Left renal cortex interstitium (tissue), 4 donors: ENCODE data around the gene ADAMTS1. TPM values are rescaled to one million over a fixed set of nuclear protein-coding genes. Genes with fewer than 3 reads are reported as not detected.

Experiments
- DNase-seq, 4 donors: peaks; one replicate each; pipeline ENCODE4 v3.0.0-alpha.2; 2013; ENCODE audit warnings: low read depth in 4 of 4, low spot score in 2 of 4, missing footprints in 1 of 4
- polyA plus RNA-seq, 4 donors: library from polyadenylated mRNA; unstranded; fragments of 120-200 nt; gene quantifications; one replicate each; pipeline ENCODE4 v1.2.1, GENCODE V29; 2013; ENCODE audit not compliant: insufficient read length in 4 of 4

The ADAMTS1 gene
- polyA plus RNA-seq, 4 donors = 76.9 to 111 (median 103) TPM

- no peak for DNase-seq
These were observed 26.3 kb downstream of the ADAMTS1 start for GRCh38 chr21:26818906-26819305.

- no peak for DNase-seq
These were observed 30.0 kb downstream of the ADAMTS1 start for GRCh38 chr21:26815197-26815596.

DNA sequence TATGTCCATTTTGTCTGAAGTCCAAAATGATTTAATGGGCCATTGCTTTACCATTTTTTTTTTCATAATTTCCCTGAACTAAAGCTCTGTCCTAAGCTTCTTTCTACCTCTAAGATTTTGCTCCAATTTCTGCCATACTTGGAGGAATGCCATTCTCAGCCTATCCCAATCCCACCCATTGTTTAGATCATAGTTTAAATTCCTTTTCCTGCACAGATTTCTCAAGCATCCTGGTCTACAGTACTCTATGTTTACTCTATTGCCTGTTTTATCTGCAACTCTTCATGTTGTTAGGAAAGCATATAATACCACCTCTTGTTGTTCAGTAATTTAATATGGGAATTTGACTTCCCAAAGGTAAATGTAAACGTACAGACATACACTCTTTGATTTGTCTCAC lies 30.8 kb downstream of the ADAMTS1 start:
- no peak for DNase-seq

- DNase-seq = no peak
These were observed 31.7 kb downstream of the ADAMTS1 start for GRCh38 chr21:26813426-26813998.

DNA sequence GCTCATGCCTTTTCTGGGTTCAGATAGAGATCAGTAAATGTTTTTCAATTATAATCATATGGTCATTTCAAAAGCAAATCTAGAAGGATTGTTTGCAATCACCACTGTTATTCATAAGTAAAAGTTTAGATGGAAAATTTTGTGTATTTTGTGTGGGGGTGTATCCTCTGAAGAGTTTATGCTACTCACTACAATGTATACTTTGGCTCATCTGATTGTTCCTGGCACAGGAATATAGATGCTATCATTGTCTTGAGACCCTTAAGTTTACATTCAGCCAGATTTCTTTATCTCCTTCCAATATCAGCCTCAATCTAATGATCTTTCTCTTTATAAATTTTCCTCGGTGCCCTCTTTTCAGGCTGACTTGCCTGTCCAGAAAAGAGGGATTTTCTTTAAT lies 33.0 kb downstream of the ADAMTS1 start:
- no peak for DNase-seq

- no peak for DNase-seq
These were observed 33.7 kb downstream of the ADAMTS1 start for GRCh38 chr21:26811482-26811881.

- DNase-seq = no peak
These were observed 34.4 kb downstream of the ADAMTS1 start for GRCh38 chr21:26810676-26811415.

DNA sequence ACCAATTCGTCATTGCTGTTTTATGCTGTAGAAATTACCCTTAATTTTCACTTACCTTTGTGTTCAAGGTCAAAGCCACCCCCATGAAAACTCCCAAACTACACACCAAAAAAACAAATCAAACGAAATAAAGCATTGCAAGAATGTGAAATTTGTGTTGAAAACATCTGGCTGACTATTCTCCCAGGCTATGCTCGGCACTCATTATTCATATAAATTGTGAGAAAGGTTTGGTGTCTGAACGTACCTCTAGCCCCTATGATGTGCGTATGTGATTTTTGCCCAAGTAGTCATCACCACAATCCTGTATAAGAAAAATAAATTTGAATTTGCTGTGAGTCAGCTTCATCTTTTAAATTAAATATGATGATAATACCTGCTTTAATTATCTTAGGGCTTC lies 34.9 kb downstream of the ADAMTS1 start:
- DNase-seq = no peak

- no peak for DNase-seq
These were observed 35.5 kb downstream of the ADAMTS1 start for GRCh38 chr21:26809745-26810144.

DNA sequence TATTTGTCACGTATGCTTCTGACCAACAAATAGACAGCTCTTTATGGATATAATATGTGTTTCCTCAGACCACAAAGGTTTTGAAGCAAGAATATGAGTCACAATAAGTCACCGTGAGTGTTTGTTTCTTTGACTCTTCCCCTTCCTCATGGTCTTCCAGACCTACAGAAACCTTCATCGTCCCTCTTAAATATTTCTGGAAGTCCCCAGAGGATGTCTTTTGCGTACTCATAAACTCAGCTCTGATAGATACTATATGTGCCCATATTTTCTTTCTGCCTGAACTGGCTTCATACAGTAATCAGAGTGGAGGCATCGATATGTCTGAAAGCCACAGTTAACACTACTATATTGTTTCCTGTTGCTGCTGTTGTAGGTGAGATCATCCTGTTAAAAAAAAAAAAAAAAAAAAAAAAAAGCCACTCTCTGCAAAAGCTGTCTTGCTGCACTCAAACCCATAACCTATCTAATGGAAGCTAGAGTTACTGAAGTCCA lies 38.4 kb downstream of the ADAMTS1 start:
- no peak for DNase-seq

DNA sequence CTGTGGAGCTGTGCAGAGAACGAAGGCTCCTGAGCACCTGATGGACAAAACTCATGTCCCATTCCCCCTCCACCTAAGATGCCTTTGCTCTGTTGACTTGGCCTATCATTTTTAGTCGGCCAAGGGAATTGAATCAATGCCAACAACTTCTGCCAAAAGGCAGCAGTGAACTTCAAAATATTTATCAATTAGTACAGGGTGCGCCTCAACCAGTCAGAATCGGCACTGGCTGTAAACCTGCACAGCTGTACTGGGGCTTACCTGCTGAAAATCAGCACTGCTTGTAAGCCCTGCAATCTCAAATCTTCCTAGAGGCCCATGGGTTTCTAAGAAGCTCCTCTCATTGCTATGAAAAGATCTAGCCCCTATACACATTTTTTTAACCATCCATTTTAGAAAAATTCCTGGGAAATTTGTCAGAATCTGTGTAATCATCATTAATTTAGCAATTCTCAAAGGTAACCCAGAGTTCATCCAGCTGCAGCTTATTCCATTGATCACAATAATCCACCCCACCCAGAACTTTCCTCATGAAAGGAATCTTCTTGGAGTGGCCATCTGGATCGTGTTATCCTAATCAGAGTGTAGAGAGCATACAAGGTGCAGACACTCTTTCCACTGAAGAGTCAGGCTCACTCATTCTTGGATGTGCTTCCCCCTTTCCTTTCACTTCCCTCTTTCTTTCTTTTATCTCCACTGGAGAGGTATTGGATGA lies 40.2 kb downstream of the ADAMTS1 start:
- no peak for DNase-seq

DNA sequence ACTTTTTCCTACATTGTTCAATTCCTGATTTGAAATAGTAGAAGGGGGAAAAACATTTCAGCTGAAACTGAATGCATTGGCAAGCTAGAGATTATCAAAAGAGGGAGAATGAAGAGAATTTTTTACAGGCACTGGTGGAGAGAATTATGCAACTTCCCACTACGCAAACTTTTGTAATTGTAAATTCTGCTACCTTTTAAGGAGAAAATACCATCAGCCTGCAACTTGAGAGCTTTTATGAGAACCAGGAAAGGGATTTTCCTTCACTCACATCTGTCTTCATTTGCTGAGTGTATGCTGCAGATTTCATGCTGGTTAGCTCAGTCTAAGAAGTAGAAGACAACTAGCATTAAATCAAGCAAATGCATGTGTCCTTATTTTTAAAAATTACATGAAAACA lies 43.7 kb downstream of the ADAMTS1 start:
- no peak for DNase-seq

DNA sequence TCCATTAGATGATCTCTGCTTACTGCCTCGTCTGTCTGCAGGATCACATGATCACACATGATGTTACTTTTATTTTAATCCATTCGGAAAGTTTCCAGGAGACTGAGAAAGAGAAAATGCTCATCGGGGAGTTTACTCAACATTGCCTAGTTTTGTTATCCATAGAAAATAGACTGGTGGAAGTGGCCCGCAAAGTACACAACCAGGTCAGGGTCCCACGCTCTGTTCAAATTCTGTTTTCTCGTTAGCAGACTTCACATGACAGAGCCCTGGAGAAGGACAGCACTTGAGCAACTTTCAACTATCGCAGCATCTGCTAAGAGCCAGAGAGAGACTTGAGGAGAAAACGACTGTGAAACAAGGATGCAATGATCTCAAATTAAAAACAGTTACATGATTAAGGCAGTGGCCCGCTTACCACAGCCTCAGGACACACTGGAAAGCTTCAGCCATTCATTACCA lies 44.2 kb downstream of the ADAMTS1 start:
- DNase-seq = no peak

DNA sequence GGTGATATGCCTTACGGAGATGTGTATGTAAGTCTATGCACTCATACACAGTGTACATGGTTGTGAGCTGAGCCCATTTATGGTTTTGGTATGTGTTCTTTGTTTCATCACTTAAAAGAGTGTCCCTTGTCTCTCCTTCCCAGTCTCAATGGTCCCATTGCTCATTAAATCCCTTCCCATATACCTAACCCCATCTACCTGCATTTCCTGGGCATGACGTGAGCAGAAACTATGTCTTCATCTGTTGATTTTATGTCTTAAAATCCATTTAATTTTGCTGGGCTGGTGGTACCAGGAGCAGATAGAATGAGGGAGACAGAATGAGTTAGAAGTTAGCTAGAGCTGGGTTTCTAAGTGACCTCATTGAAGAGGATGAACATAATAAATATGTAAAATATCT lies 44.8 kb downstream of the ADAMTS1 start:
- DNase-seq = no peak

- DNase-seq = no peak
These were observed 45.2 kb downstream of the ADAMTS1 start for GRCh38 chr21:26800001-26800400.

DNA sequence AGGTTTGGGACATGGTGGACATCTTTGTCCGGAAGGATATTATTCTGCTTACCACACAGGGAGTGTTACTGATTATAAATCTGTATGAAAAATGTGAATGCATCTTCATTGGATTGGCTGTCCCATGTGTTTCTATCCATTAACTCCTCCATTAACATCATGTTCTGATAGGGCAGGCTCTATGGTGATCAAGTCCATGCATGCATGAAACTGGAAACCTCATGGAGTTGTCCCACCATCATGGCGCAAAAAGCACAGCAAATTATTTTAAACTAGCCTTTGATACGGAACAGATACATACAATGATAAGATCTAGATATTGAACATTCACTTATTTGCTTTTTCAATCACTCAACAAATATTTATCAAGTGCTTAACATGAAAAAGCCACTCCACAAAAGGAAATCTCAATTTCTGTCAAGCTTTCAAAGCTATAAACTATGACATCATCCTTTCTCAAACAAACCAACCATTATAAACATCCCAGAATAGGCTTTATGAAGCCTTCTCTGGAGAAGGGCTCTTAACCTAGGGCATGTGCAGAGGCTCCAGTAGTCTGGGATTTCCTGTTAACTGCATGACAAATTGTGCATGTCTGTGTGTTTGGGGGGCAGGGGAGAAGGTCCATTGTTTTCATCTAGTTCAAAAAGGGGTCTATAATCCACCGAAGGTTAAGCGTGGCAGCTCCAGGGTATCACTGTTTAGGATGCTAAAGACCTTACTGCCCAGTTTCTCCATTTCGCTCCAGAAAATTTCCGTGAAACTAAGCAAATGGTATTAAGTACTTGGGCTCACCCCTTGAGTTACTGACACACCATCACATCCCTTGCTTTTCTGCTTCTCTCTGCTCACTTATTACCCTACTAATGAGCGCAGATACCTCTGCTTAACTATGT lies 46.1 kb downstream of the ADAMTS1 start:
- no peak for DNase-seq

- DNase-seq = no peak
These were observed 47.2 kb downstream of the ADAMTS1 start for GRCh38 chr21:26797878-26798456.

DNA sequence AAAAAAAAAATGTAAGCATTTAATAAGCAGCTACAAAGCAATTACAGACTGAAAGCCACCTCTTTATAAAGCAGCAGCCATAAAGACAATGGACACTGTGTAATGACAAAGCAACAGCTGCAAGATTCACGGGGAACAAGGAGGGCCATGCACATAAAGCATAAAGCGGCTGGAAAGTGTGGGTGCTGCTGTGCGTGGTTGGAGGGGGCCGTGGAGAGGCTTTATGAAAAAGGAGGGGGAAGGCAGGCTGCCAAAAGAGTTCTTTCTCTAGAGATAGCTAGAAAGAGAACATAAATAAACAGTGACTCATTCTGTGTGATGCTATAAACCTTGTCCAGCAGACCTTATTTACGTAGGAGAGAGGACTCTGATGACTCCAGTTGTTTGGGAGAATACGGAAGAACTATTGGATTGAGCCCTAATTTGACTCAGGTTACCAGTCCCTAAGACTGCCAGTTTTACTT lies 49.3 kb downstream of the ADAMTS1 start:
- DNase-seq = peak in 3 of 4 donors; percentile 37 to 54 (median 50)

DNA sequence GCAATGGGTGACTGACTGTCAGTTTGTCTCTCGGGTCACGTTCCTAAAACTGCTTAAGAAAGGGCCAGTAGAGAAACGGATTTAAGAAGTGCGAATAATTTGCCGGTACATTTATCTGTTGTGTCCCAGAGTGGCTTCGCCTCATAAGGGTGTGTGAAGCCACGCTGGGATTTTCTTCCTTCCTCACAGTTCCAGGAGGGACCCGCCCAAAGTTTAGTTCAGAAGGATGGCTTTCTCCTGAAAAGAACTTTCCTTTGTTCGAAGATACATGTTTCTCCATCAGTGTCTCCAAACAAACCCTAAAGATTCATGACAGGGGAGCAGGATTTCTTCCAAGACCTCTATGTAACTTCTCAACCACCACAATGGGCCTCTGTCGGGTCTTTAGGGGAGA lies 49.8 kb downstream of the ADAMTS1 start:
- no peak for DNase-seq
